Measurements from ENCODE around the gene SBK3. TPM values are rescaled to one million over a fixed set of nuclear protein-coding genes. Genes with fewer than 3 reads are reported as not detected.

SBK3 gene
- total RNA-seq (2022) (not detected in 2 replicates), Bru-seq, nascent RNA (not detected), BruChase-seq, experiment 1, labeled RNA remaining after a 6-hour chase (not detected), BruChase-seq, experiment 2, labeled RNA remaining after a 2-hour chase (not detected)
- long read RNA-seq = 0 reads

GRCh38 chr19:55545443-55545842, at the start of gene SBK3:
TSS of gene SBK3 (minus strand) at chr19:55545543. CDS start at chr19:55545543, 0 bp downstream.
- TF ChIP-seq CTCF (IDR thresholded peaks at IDR 0.05; ENCODE audit: unreplicated experiment) = no peak
- no TSS peak for BruUV-seq (replicated peaks)
- H3K4me3 Mint-ChIP-seq (ENCODE audit: unreplicated experiment) = no peak within 1 kb of the TSS
- peaks cover 13% of the 10 kb centered on the region for H3K4me1 Mint-ChIP-seq (ENCODE audit: insufficient read depth, unreplicated experiment)
- POLR2A ChIA-PET = no interaction called here
- no peak for DNase-seq (ENCODE audit: unreplicated experiment)
- CTCF ChIA-PET = interaction anchor here (0.6 kb wide), 1 partner anchor 432 kb away, joined by 3 read pairs; no protein-coding TSS in a partner anchor
- H3K27ac Mint-ChIP-seq (ENCODE audit: low read depth, unreplicated experiment) = no peak within 1 kb of the TSS
- H3K36me3 Mint-ChIP-seq (ENCODE audit: insufficient read depth, unreplicated experiment) = no peaks in the 10 kb centered on the region
- peaks cover 14% of the 10 kb centered on the region for H3K27me3 Mint-ChIP-seq (ENCODE audit: insufficient read depth, unreplicated experiment)
- H3K9me3 Mint-ChIP-seq (ENCODE audit: unreplicated experiment) = peaks cover 14% of the 10 kb centered on the region
- intact Hi-C loops (cut with micrococcal nuclease) = no loop called here

GRCh38 chr19:55593096-55593772, 47.9 kb upstream of the SBK3 start:
- H3K4me1 Mint-ChIP-seq (ENCODE audit: insufficient read depth, unreplicated experiment) = peaks cover 10% of the 10 kb centered on the region
- intact Hi-C loops (cut with micrococcal nuclease) = no loop called here
- no peak overlapping the region for H3K4me3 Mint-ChIP-seq (ENCODE audit: unreplicated experiment)
- no peak for TF ChIP-seq CTCF (IDR thresholded peaks at IDR 0.05; ENCODE audit: unreplicated experiment)
- ChIA-PET CTCF (interaction anchor here (1.1 kb wide), 1 partner anchor 38 kb away, joined by 4 read pairs; no protein-coding TSS in a partner anchor), POLR2A (no interaction called here)
- no TSS peak for BruUV-seq (replicated peaks)
- peaks cover 33% of the 10 kb centered on the region for H3K36me3 Mint-ChIP-seq (ENCODE audit: insufficient read depth, unreplicated experiment)
- DNase-seq (ENCODE audit: unreplicated experiment) = no peak
- no peaks in the 10 kb centered on the region for H3K9me3 Mint-ChIP-seq (ENCODE audit: unreplicated experiment)
- no peaks in the 10 kb centered on the region for H3K27me3 Mint-ChIP-seq (ENCODE audit: insufficient read depth, unreplicated experiment)
- H3K27ac Mint-ChIP-seq (ENCODE audit: low read depth, unreplicated experiment) = no peak overlapping the region

GRCh38 chr19:55592391-55593090, 47.2 kb upstream of the SBK3 start:
- CTCF ChIA-PET = interaction anchor here (1.1 kb wide), 1 partner anchor 39 kb away, joined by 4 read pairs; no protein-coding TSS in a partner anchor
- H3K27ac Mint-ChIP-seq (ENCODE audit: low read depth, unreplicated experiment) = no peak overlapping the region
- H3K36me3 Mint-ChIP-seq (ENCODE audit: insufficient read depth, unreplicated experiment) = peaks cover 33% of the 10 kb centered on the region
- intact Hi-C loops (cut with micrococcal nuclease) = no loop called here
- peaks cover 6% of the 10 kb centered on the region for H3K4me1 Mint-ChIP-seq (ENCODE audit: insufficient read depth, unreplicated experiment)
- no peak overlapping the region for H3K4me3 Mint-ChIP-seq (ENCODE audit: unreplicated experiment)
- no peak for DNase-seq (ENCODE audit: unreplicated experiment)
- H3K9me3 Mint-ChIP-seq (ENCODE audit: unreplicated experiment) = no peaks in the 10 kb centered on the region
- no peaks in the 10 kb centered on the region for H3K27me3 Mint-ChIP-seq (ENCODE audit: insufficient read depth, unreplicated experiment)
- TF ChIP-seq CTCF (IDR thresholded peaks at IDR 0.05; ENCODE audit: unreplicated experiment) = no peak
- BruUV-seq (replicated peaks) = no TSS peak
- POLR2A ChIA-PET = no interaction called here

- Mint-ChIP-seq H3K27ac (ENCODE audit: low read depth, unreplicated experiment) (no peak overlapping the region), H3K36me3 (ENCODE audit: insufficient read depth, unreplicated experiment) (peaks cover 27% of the 10 kb centered on the region), H3K4me1 (ENCODE audit: insufficient read depth, unreplicated experiment) (no peaks in the 10 kb centered on the region), H3K27me3 (ENCODE audit: insufficient read depth, unreplicated experiment) (no peaks in the 10 kb centered on the region), H3K9me3 (ENCODE audit: unreplicated experiment) (no peaks in the 10 kb centered on the region), H3K4me3 (ENCODE audit: unreplicated experiment) (no peak overlapping the region)
- TF ChIP-seq CTCF (IDR thresholded peaks at IDR 0.05; ENCODE audit: unreplicated experiment) = no peak
- intact Hi-C loops (cut with micrococcal nuclease) = no loop called here
- BruUV-seq (replicated peaks) = TSS peak; percentile 21
- CTCF ChIA-PET = interaction anchor here (0.5 to 0.8 kb wide), 2 partner anchors 16 to 88 kb away, joined by 3 to 4 read pairs; no protein-coding TSS in a partner anchor
- POLR2A ChIA-PET = no interaction called here
- no peak for DNase-seq (ENCODE audit: unreplicated experiment)
These were observed 46.2 kb upstream of the SBK3 start for GRCh38 chr19:55591555-55591954.
